HepG2 (cell line): Measurements from ENCODE around the gene CILP2. TPM values are rescaled to one million over a fixed set of nuclear protein-coding genes. Genes with fewer than 3 reads are reported as not detected.

Experiments
- ATAC-seq: fragments of 200-7000 bp; cut with Tn5 transposase; 3 replicates; pipeline ENCODE4 v1.9.1; 2020; ENCODE audit warnings: mild to moderate bottlenecking, moderate library complexity
- BruUV-seq: library from RNA; stranded (reverse); fragments of 400-500 nt; replicated peaks from 2 replicates; lab custom pipeline; 2021; lab: Mats Ljungman, UMichigan
- CTCF ChIA-PET: fragments of 300-600 bp; formaldehyde crosslinking; extraction: SDS; loops from one replicate; lab custom pipeline; 2021; ENCODE audit warnings: low total read pairs, inconsistent platforms, low intra/inter-chr PET ratio; lab: Yijun Ruan, JAX
- POLR2A ChIA-PET: fragments of 350-600 bp; sonication (Branson Sonifier 250); formaldehyde crosslinking; loops from one replicate; lab custom pipeline; 2020; ENCODE audit warnings: antibody characterized with exemption, inconsistent platforms; lab: Yijun Ruan, JAX
- DNase-seq: peaks from one replicate; pipeline ENCODE4 v3.0.0-alpha.2; 2015; ENCODE audit warnings: low spot score
- FAIRE-seq: peaks from 3 replicates; lab custom pipeline; 2011; peaks lifted over from hg19 to GRCh38; lab: Jason Lieb, UNC
- H2AFZ ChIP-seq: one replicate; pipeline ENCODE4 v1.6.1; 2011; ENCODE audit warnings: low read length, inconsistent platforms
- H3K27ac ChIP-seq: fragments of 300-600 bp; 3 replicates; pipeline ENCODE4 v1.8.0; 2011; ENCODE audit warnings: mixed run types, mild to moderate bottlenecking, mixed read lengths, low read length, inconsistent platforms; ENCODE audit not compliant: insufficient read depth; ENCODE audit errors: extremely low read length
- H3K27me3 ChIP-seq, 2 experiments: fragments of 200-600 bp in 1 of 2; 2 replicates in 1 of 2; 3 replicates in 1 of 2; pipeline versions ENCODE4 v1.6.0 to v1.8.0; 2011; ENCODE audit warnings: low read length in 2 of 2, mild to moderate bottlenecking in 2 of 2, moderate library complexity in 2 of 2, inconsistent platforms in 1 of 2; ENCODE audit not compliant: insufficient read depth in 2 of 2, control insufficient read depth in 1 of 2
- H3K36me3 ChIP-seq, 2 experiments: fragments of 200-600 bp in 1 of 2; replicated peaks in 1 of 2; 2 replicates in 1 of 2; 3 replicates in 1 of 2; pipeline versions ENCODE4 v1.5.1 to v1.8.0; 2011; ENCODE audit warnings: low read length in 2 of 2, inconsistent platforms in 1 of 2; ENCODE audit not compliant: insufficient read depth in 2 of 2, control insufficient read depth in 1 of 2
- H3K4me1 ChIP-seq: 2 replicates; pipeline ENCODE4 v1.5.1; 2012; ENCODE audit warnings: low read length, inconsistent platforms; ENCODE audit not compliant: insufficient read depth
- H3K4me2 ChIP-seq: 2 replicates; pipeline ENCODE4 v1.6.0; 2011; ENCODE audit warnings: low read depth, low read length, inconsistent platforms
- H3K4me3 ChIP-seq, 3 experiments: fragments of 200-600 bp in 1 of 3; sonication (generic), shearing (Covaris generic) in 1 of 3; replicated peaks in 1 of 3; 2 replicates each; pipeline ENCODE4 v1.5.1; 2011 to 2016; ENCODE audit warnings: low read length in 3 of 3, inconsistent platforms in 2 of 3, low read depth in 2 of 3, mild to moderate bottlenecking in 2 of 3, control low read depth in 1 of 3, mixed read lengths in 1 of 3; ENCODE audit not compliant: insufficient read depth in 1 of 3
- H3K79me2 ChIP-seq: one replicate; pipeline ENCODE4 v1.6.1; 2011; ENCODE audit warnings: low read length, inconsistent platforms; ENCODE audit not compliant: insufficient read depth
- H3K9ac ChIP-seq: 2 replicates; pipeline ENCODE4 v1.6.0; 2011; ENCODE audit warnings: mild to moderate bottlenecking, low read depth, low read length, inconsistent platforms; ENCODE audit not compliant: insufficient read depth
- H3K9me3 ChIP-seq: 2 replicates; pipeline ENCODE4 v1.5.1; 2012; ENCODE audit warnings: mild to moderate bottlenecking, low read length
- H4K20me1 ChIP-seq: 2 replicates; pipeline ENCODE4 v1.6.0; 2011; ENCODE audit warnings: inconsistent platforms, mild to moderate bottlenecking, low read length, moderate library complexity; ENCODE audit not compliant: insufficient read depth
- AGO2 ChIP-seq: fragments of 200-400 bp; formaldehyde crosslinking; optimal IDR thresholded peaks from 2 replicates; pipeline ENCODE3; 2017; ENCODE audit warnings: mild to moderate bottlenecking, low read depth, low read length, moderate library complexity
- MAFF ChIP-seq: IDR thresholded peaks from 2 replicates; pipeline ENCODE4 v1.6.1; 2011; ENCODE audit warnings: low read depth, low read length, improper control_type of control experiment
- MAZ ChIP-seq, 2 experiments: sonication (generic) in 1 of 2; formaldehyde crosslinking in 1 of 2; IDR thresholded peaks; 2 replicates each; pipeline versions ENCODE4 v1.5.0 to v1.6.1; 2012 to 2020; ENCODE audit warnings: low read depth in 2 of 2, mild to moderate bottlenecking in 2 of 2, borderline replicate concordance in 1 of 2, improper control_type of control experiment in 1 of 2, low read length in 1 of 2, missing genetic modification reagents in 1 of 2, moderate library complexity in 1 of 2
- TEAD3 ChIP-seq: optimal IDR thresholded peaks from 2 replicates; pipeline ENCODE3; 2016; ENCODE audit warnings: borderline replicate concordance
- WGBS: methylation state at CpG from one replicate; pipeline ENCODE4 v1.1.6; 2017; ENCODE audit warnings: low lambda C conversion rate; 5-methylcytosine and 5-hydroxymethylcytosine counted together
- in situ Hi-C: cut with HindIII; loops from 2 replicates; pipeline ENCODE4 v1.10.0; 2017; ENCODE audit warnings: low pct_unique_long_range_greater_than_20kb; ENCODE audit not compliant: extremely low pct_ligation_motif_present
- intact Hi-C: fragments of 100-400 bp; cut with micrococcal nuclease; formaldehyde crosslinking; loops from one replicate; pipeline ENCODE4 v1.10.0; 2022; ENCODE audit not compliant: unreplicated experiment
- polyA plus RNA-seq, 8 experiments: library from polyadenylated mRNA; depleted of rRNA in 3 of 8; stranded (reverse) in 7 of 8; unstranded in 1 of 8; fragments of >200 nt; fragmentation: Illumina TruSeq in 4 of 8; extraction: Trizol in 4 of 8; gene quantifications; 2 replicates each; pipeline versions ENCODE4 v1.2.1 to v1.2.3, GENCODE V29; 2011 to 2016; ENCODE audit warnings: low read depth in 4 of 8, missing spikeins in 1 of 8, mixed read lengths in 1 of 8; ENCODE audit not compliant: insufficient read depth in 1 of 8
- total RNA-seq, 5 experiments: library from RNA; depleted of rRNA; stranded (reverse); fragments of >200 nt; fragmentation: Illumina TruSeq; extraction: Trizol; gene quantifications; 2 replicates each; pipeline ENCODE4 v1.2.3, GENCODE V29; 2016; ENCODE audit warnings: low read depth in 1 of 5
- TF ChIP-seq, protein P1 (sequence below): sonication (generic); formaldehyde crosslinking; IDR thresholded peaks from 2 replicates; pipeline ENCODE4 v1.8.1; 2023; ENCODE audit warnings: mild to moderate bottlenecking, missing genetic modification reagents

The CILP2 gene
- total and polyA plus RNA-seq, 2 of the 13 experiments (the other 11 are each of a cell fraction or from before 2014, with no cell fraction given) = 0.09 to 0.37 TPM

DNA sequence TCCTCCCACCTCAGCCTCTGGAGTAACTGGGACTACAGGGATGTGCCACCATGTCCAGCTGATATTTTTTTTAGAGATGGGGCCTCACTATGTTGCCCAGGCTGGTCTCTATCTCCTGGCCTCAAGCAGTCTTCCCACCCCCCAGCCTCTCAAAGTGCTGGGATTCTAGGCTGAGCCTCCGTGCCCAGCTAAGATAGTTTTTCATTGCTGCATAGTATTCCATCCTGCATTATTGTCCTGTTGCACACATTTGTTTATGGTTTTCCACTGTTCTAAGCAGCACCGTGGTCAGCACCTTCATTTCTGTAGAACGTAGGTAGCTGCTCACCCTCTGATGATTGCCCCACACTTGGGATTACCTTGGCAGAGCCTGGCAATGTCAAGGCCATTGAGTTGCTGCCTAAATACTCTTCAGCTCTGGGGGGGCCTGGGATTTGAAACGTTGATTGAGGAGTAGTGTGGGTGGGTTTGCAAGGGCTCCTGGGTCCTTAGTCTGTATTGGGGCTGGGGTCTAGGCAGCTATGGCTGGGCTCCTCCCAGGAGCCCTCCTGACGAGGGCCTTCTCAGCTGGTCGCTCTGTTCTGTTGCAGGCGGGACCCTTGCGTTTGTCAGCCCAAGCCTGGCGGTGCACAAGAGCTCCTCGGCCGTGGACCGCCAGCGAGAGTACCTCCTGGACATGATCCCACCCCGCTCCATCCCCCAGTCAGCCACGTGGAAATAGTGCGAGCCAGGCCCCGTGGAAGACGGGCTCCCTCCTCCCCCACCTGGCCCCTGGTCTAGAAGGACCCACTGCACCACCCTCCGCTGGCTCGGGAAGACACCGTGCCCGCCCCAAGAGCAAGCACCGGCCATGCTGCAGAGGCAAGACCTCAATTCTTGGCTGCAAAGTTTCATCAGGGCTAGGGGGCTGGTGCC lies 33.1 kb upstream of the CILP2 start:
- Histone ChIP-seq H3K79me2 (no peaks in the 10 kb centered on the region), H3K4me2 (no peak overlapping the region), H3K4me3 (no peak overlapping the region), H3K27me3 (no peaks in the 10 kb centered on the region), H3K9me3 (no peaks in the 10 kb centered on the region), H3K9ac (no peak overlapping the region), H3K4me1 (no peaks in the 10 kb centered on the region), H3K36me3 (peaks cover 20 to 60% of the 10 kb centered on the region in 2 experiments; a peak in 4 of 5 replicates), H3K27ac (no peak overlapping the region), H4K20me1 (no peaks in the 10 kb centered on the region; the same call in 1 of the 2 replicates), H2AFZ (no peak overlapping the region)
- FAIRE-seq (no peak), DNase-seq (no peak), ATAC-seq (no peak)
- 98% methylated on average over 12 of the region's 23 CpGs for WGBS
- TF ChIP-seq AGO2 (peak; percentile 57), MAZ (IDR thresholded peaks at IDR 0.05; ENCODE audit: borderline replicate concordance, low read depth, low read length) (no peak), MAZ (CRISPR knock-in tag; IDR thresholded peaks at IDR 0.05; ENCODE audit: low read depth) (no peak), MAFF (no peak)
- in situ Hi-C loops = no loop called here
- intact Hi-C loops = no loop called here
- CTCF ChIA-PET = no interaction called here
- no TSS peak for BruUV-seq
- POLR2A ChIA-PET = no interaction called here

DNA sequence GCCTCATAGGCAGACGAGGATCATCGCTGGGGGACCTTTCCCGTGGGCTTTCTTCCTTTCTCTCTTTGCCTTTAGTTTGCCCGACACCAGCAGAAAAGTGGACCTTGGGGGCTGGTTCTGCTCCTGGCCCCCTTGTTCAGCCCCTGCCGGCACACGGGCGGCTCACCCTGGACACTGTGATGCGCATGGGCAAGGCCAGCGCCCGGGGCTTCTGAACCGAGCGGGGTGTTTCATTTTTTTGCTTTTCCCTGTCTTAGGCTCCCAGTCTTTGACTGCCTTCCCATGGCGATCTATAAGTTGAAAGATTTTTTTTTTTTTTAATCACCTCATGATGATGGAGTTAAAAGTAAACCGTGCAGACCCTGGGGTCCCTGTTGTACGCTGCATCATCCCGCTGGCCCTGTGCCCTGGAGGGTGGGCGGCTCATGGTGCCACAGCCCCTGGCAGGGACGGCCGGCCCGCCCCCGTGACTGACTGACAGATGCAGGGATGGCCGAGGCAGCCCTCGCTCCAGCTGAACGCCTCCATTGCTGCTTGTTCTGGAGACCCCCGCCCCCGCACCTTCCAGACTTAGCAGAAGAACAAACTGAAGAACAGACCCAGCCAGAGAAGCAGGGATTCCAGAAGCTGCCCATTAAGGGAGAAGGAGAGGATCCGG lies 32.3 kb upstream of the CILP2 start:
- 97% methylated on average over 25 of the region's 27 CpGs for WGBS
- H4K20me1 ChIP-seq = no peaks in the 10 kb centered on the region; the same call in 1 of the 2 replicates
- H3K4me3 ChIP-seq = no peak overlapping the region
- CTCF ChIA-PET = no interaction called here
- H2AFZ ChIP-seq = no peak overlapping the region
- DNase-seq = no peak
- H3K4me1 ChIP-seq = no peaks in the 10 kb centered on the region
- in situ Hi-C loops (no loop called here), intact Hi-C loops (no loop called here)
- H3K9me3 ChIP-seq = no peaks in the 10 kb centered on the region
- H3K36me3 ChIP-seq = peaks cover 18 to 52% of the 10 kb centered on the region in 2 experiments; a peak in 4 of 5 replicates
- no TSS peak for BruUV-seq
- no peaks in the 10 kb centered on the region for H3K79me2 ChIP-seq
- no peak overlapping the region for H3K27ac ChIP-seq
- no peak overlapping the region for H3K4me2 ChIP-seq
- no peak for ATAC-seq
- H3K27me3 ChIP-seq = no peaks in the 10 kb centered on the region
- POLR2A ChIA-PET = no interaction called here
- no peak overlapping the region for H3K9ac ChIP-seq
- FAIRE-seq = no peak
- TF ChIP-seq, protein P1, sequence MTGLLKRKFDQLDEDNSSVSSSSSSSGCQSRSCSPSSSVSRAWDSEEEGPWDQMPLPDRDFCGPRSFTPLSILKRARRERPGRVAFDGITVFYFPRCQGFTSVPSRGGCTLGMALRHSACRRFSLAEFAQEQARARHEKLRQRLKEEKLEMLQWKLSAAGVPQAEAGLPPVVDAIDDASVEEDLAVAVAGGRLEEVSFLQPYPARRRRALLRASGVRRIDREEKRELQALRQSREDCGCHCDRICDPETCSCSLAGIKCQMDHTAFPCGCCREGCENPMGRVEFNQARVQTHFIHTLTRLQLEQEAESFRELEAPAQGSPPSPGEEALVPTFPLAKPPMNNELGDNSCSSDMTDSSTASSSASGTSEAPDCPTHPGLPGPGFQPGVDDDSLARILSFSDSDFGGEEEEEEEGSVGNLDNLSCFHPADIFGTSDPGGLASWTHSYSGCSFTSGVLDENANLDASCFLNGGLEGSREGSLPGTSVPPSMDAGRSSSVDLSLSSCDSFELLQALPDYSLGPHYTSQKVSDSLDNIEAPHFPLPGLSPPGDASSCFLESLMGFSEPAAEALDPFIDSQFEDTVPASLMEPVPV = no peak
- no peak for TF ChIP-seq TEAD3 (CRISPR knock-in tag)
